Liver (tissue), 9 donors: ENCODE results near the gene TAB3. TPM values are rescaled to one million over a fixed set of nuclear protein-coding genes. Genes with fewer than 3 reads are reported as not detected.
"Not testable (repeated sequence)": the region's sequence is repeated elsewhere in the genome, so short reads cannot be mapped to it uniquely, and the experiment has no call there.

ENCODE experiments used
- DNase-seq: peaks from one replicate; pipeline ENCODE4 v3.0.0-alpha.2; 2017; ENCODE audit warnings: low spot score
- H3K27ac ChIP-seq, 2 donors: one replicate each; pipeline ENCODE4 v1.7.0; 2013; ENCODE audit warnings: inconsistent platforms in 2 of 2, low read length in 2 of 2, control low read depth in 1 of 2, low read depth in 1 of 2, mild to moderate bottlenecking in 1 of 2
- H3K27me3 ChIP-seq, 4 donors: one replicate each; pipeline versions ENCODE4 v1.6.1 to v1.7.0; 2013; ENCODE audit warnings: low read length in 3 of 4, inconsistent platforms in 1 of 4, mild to moderate bottlenecking in 1 of 4, moderate library complexity in 1 of 4; ENCODE audit not compliant: control insufficient read depth in 4 of 4, insufficient read depth in 4 of 4
- H3K36me3 ChIP-seq, 4 donors: one replicate each; pipeline versions ENCODE4 v1.6.1 to v1.7.0; 2013; ENCODE audit warnings: low read length in 3 of 4, mild to moderate bottlenecking in 3 of 4, low read depth in 1 of 4, moderate library complexity in 1 of 4; ENCODE audit not compliant: control insufficient read depth in 4 of 4, insufficient read depth in 3 of 4
- H3K4me1 ChIP-seq, 4 donors: one replicate each; pipeline versions ENCODE4 v1.6.1 to v1.7.0; 2013; ENCODE audit warnings: low read length in 3 of 4, mild to moderate bottlenecking in 3 of 4, moderate library complexity in 1 of 4; ENCODE audit not compliant: control insufficient read depth in 4 of 4, insufficient read depth in 4 of 4
- H3K4me3 ChIP-seq, 3 donors: one replicate each; pipeline versions ENCODE4 v1.6.1 to v1.7.0; 2013; ENCODE audit warnings: low read length in 3 of 3, control low read depth in 1 of 3, low read depth in 1 of 3, mild to moderate bottlenecking in 1 of 3
- H3K9ac ChIP-seq, 2 donors: one replicate each; pipeline ENCODE4 v1.7.0; 2013; ENCODE audit warnings: low read length in 2 of 2, mild to moderate bottlenecking in 2 of 2, moderate library complexity in 2 of 2, control low read depth in 1 of 2, low read depth in 1 of 2
- H3K9me3 ChIP-seq, 4 donors: one replicate each; pipeline versions ENCODE4 v1.6.1 to v1.7.0; 2013; ENCODE audit warnings: low read length in 3 of 4; ENCODE audit not compliant: control insufficient read depth in 4 of 4
- EGR1 ChIP-seq, 2 donors: IDR thresholded peaks; 2 replicates each; pipeline ENCODE4 v1.6.1; 2016 to 2018; ENCODE audit warnings: antibody characterized with exemption in 2 of 2, low read depth in 2 of 2
- HNF4A ChIP-seq, 2 donors: conservative IDR thresholded peaks; 2 replicates each; pipeline ENCODE4 v1.6.1; 2016; ENCODE audit warnings: antibody characterized with exemption in 2 of 2, mild to moderate bottlenecking in 2 of 2
- JUND ChIP-seq, 2 donors: IDR thresholded peaks; 2 replicates each; pipeline ENCODE4 v1.6.1; 2016; ENCODE audit warnings: antibody characterized with exemption in 2 of 2
- NR2F2 ChIP-seq: IDR thresholded peaks from 2 replicates; pipeline ENCODE4 v1.6.1; 2016; ENCODE audit warnings: antibody characterized with exemption
- RAD21 ChIP-seq, 2 donors: IDR thresholded peaks; 2 replicates each; pipeline ENCODE4 v1.6.1; 2016; ENCODE audit warnings: antibody characterized with exemption in 2 of 2, mild to moderate bottlenecking in 2 of 2
- REST ChIP-seq: IDR thresholded peaks from 2 replicates; pipeline ENCODE4 v1.6.1; 2016; ENCODE audit warnings: antibody characterized with exemption, mild to moderate bottlenecking
- RXRA ChIP-seq, 2 donors: IDR thresholded peaks; 2 replicates each; pipeline ENCODE4 v1.6.1; 2017 to 2018; ENCODE audit warnings: antibody characterized with exemption in 2 of 2, mild to moderate bottlenecking in 1 of 2
- TAF1 ChIP-seq: conservative IDR thresholded peaks from 2 replicates; pipeline ENCODE4 v1.6.1; 2016; ENCODE audit warnings: antibody characterized with exemption, mild to moderate bottlenecking
- YY1 ChIP-seq: IDR thresholded peaks from 2 replicates; pipeline ENCODE4 v1.6.1; 2016; ENCODE audit warnings: antibody characterized with exemption, mild to moderate bottlenecking
- ZBTB33 ChIP-seq: IDR thresholded peaks from 2 replicates; pipeline ENCODE4 v1.6.1; 2016; ENCODE audit warnings: antibody characterized with exemption
- WGBS: extraction: QIAGEN DNeasy Blood & Tissue Kit; methylation state at CpG from one replicate; pipeline ENCODE4 v1.1.7; 2013; 5-methylcytosine and 5-hydroxymethylcytosine counted together
- polyA plus RNA-seq, 2 donors: library from polyadenylated mRNA; stranded (reverse) in 1 of 2; unstranded in 1 of 2; fragments of 200-250 nt in 1 of 2; fragments of >200 nt in 1 of 2; fragmentation: Nextera tagmentation in 1 of 2; extraction: Ambion mirVana in 1 of 2; gene quantifications; one replicate each; pipeline versions ENCODE4 v1.2.1 to v1.2.3, GENCODE V29; 2013 to 2015
- total RNA-seq, 2 donors: library from RNA; depleted of rRNA; stranded (reverse); fragments of >200 nt; gene quantifications; one replicate each; pipeline ENCODE4 v1.2.3, GENCODE V29; 2014
- donor health status: healthy.
- donor health status: healthy.
- donor health status: healthy.
- donor health status: healthy.
- donor health status: healthy.

The TAB3 gene
- total and polyA plus RNA-seq, 4 donors, result 10.0 to 32.2 (median 17.4) TPM

GRCh38 chrX:30798810-30799209 is 90.2 kb downstream of the TAB3 start (continued):
- TF ChIP-seq REST, result no peak
- TF ChIP-seq JUND (IDR thresholded peaks at IDR 0.05), result no peak
- no peak for TF ChIP-seq RXRA (IDR thresholded peaks at IDR 0.05)
- TF ChIP-seq EGR1 (IDR thresholded peaks at IDR 0.05; ENCODE audit: low read depth in 2 of 2), result no peak

GRCh38 chrX:30797301-30797700 is 91.8 kb downstream of the TAB3 start:
- H3K9ac ChIP-seq, H3K36me3 ChIP-seq, H3K4me3 ChIP-seq, H3K27ac ChIP-seq, DNase-seq, H3K27me3 ChIP-seq, H3K4me1 ChIP-seq: not testable (repeated sequence)
- 81% methylated on average over 1 of the region's 1 CpG for WGBS
- peaks cover 0 to 70% (median 12%) of the 10 kb centered on the region in 4 donors for H3K9me3 ChIP-seq

- no peaks in the 10 kb centered on the region for H3K36me3 ChIP-seq
- no peaks in the 10 kb centered on the region for H3K27me3 ChIP-seq
- H3K9ac ChIP-seq, result no peak overlapping the region
- TF ChIP-seq HNF4A (conservative IDR thresholded peaks at IDR 0.05) (no peak), TAF1 (no peak), ZBTB33 (no peak), NR2F2 (no peak), RAD21 (IDR thresholded peaks at IDR 0.05) (no peak), YY1 (no peak), RXRA (IDR thresholded peaks at IDR 0.05) (no peak), REST (no peak)
- H3K4me1 ChIP-seq, result no peaks in the 10 kb centered on the region
- H3K27ac ChIP-seq, result no peak overlapping the region
- H3K9me3 ChIP-seq, result peaks cover 0 to 69% (median 11%) of the 10 kb centered on the region in 4 donors
- no peak for DNase-seq
- H3K4me3 ChIP-seq, result no peak overlapping the region
- 87% methylated on average over 6 of the region's 6 CpGs for WGBS
Observed at GRCh38 chrX:30795981-30796958, 92.8 kb downstream of the TAB3 start.
